HG03108 (cell line): Measurements from ENCODE around the gene TNFSF13.
A peak's percentile ranks its signal among the peaks of the same experiment; 100 is the strongest.

Experiments
- ATAC-seq: cut with Tn5 transposase; IDR thresholded peaks from one replicate; pipeline ENCODE4 v1.9.1; 2021; ENCODE audit warnings: moderate library complexity; ENCODE audit not compliant: unreplicated experiment

TNFSF13 gene

DNA sequence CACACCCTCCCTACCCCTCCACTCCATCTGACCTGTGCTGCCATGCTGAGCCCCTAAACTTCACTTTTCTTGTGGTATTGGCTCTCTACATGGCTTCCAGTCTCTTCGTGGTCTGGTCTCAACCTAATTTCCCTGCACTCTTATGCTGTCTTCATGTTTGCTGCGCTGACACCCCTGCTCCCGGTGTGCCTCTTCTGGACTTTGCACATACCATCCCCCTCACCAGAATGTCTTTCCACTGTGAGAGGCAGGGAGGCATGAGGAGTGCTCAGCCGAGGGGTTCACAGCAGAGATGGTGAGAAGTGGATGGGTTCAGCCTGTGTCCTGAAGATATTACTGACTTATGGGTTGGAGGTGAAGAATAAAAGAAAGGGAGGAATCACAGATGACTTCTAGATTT is 7.2 kb upstream of the TNFSF13 start:
- ATAC-seq, result no peak

DNA sequence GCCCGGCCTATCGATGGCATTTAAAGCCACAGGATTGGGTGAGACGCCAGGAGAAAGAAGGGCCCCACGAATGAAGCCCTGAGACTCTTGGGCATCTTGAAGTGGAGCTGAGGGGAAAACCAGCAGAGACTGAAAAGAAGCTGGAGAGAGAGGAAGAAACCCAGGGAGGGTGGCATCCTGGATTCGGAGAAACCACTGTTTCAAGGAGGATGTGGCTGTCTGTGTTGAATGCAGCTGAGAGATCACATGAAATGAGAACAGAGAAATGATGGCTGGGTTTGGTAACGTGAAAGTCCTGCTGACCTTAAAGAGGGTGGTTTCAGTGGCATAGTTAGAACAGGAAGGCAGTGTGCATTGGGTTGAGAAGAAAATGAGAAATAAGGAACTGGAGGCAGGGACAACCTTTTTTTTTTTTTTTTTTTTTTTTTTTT is 5.9 kb upstream of the TNFSF13 start:
- ATAC-seq, result peak; percentile 78

DNA sequence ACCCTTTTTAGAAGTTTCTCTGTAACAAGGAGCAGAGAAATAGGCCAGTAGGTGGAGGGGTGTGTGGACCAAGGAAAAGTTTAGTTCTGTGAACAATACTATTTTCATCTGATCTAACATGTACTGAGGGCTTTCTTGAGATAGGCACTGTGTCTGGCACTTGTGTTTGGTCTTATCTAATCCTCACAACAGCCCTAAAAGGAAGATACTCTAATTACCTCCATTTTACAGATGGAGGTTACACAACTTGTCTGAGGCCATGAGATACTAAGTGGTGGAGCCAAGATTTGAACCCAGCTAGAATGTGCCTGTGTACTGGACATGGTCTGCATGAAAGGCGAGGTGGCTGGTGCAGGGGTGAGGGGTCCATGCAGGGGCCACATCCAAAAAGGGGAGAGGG is 5.2 kb upstream of the TNFSF13 start:
- ATAC-seq, result no peak

DNA sequence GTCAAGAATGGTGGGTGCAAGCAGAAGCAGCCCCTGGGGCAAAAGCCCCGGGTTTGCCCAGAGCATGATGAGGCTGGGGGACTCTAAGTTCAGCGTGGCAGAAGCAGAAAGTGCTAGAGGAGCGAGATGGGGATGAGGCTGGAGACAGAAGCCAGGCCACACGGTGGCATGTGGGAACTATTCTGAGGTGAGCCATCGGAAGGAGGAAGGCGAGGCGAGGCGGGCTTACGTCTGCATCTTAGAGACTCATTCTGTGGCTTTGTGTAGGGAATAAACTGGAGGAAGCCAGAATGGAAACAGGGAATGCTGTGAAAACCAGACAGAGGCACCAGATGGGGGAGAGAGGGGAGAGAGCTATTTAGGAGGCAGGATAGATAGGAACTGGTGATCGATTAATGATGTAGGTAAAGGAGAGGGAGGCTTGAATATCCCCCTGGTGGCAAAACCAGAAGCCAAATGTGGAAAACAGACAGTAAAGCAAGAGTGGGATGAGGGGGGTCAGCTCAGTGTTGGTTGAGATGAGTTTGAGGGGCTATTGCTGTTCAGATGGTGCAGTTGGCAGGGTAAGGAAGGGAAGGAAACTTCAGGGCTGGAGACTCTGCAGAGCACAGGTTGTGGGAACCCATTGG is 3.1 kb upstream of the TNFSF13 start:
- no peak for ATAC-seq

DNA sequence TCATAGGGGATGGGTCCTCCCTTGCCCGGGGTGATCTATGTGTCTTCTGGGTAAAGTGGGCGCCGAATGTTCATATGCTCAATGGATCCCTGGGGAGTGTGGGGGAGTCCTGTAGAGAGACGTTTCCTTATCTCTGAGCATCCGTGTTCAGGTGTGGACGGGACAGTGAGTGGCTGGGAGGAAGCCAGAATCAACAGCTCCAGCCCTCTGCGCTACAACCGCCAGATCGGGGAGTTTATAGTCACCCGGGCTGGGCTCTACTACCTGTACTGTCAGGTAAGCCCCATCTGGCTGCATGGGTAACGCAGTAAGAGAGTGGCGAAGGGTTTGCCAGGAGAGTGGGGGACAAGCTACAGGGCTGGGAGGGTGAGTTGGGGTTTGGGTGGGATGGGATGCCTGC is 1.9 kb upstream of the TNFSF13 start:
- no peak for ATAC-seq

DNA sequence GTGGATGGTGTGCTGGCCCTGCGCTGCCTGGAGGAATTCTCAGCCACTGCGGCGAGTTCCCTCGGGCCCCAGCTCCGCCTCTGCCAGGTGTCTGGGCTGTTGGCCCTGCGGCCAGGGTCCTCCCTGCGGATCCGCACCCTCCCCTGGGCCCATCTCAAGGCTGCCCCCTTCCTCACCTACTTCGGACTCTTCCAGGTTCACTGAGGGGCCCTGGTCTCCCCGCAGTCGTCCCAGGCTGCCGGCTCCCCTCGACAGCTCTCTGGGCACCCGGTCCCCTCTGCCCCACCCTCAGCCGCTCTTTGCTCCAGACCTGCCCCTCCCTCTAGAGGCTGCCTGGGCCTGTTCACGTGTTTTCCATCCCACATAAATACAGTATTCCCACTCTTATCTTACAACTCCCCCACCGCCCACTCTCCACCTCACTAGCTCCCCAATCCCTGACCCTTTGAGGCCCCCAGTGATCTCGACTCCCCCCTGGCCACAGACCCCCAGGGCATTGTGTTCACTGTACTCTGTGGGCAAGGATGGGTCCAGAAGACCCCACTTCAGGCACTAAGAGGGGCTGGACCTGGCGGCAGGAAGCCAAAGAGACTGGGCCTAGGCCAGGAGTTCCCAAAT is 1.3 kb upstream of the TNFSF13 start:
- ATAC-seq, result no peak

DNA sequence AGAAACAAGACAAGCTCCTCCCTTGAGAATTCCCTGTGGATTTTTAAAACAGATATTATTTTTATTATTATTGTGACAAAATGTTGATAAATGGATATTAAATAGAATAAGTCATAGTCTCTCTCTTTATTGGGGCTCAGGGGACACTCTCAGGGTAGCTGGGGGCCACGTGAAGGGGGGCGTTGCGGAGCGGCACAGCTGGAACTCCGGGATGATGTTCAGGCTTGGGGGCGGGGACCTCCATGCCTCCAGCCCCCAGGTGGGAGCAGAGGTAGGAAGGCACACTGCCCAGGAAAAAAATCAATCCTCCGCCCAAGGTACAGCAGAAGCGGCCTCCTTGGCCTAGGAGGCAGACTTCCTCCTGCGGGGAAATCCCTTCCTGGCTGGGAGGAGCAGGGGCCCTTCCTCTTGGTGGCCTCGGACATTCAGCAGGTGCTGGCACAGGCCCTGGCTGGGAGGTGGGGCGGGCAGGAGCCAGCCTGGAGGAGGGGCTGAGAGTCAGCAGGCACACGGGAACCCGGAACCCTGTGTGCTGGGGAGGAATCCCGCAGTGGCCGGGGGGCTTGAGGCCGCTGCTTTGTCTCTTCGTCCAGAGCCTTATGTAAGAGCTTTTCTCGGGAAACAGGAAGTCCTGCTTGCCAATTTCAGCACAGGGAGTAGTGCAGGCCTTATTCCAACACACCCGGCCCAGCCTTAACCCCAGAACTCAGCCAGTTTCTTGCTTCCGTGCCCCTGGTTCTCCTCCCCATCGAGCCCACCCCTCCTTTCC is 591 bp upstream of the TNFSF13 start:
- ATAC-seq, result peak; percentile 41

DNA sequence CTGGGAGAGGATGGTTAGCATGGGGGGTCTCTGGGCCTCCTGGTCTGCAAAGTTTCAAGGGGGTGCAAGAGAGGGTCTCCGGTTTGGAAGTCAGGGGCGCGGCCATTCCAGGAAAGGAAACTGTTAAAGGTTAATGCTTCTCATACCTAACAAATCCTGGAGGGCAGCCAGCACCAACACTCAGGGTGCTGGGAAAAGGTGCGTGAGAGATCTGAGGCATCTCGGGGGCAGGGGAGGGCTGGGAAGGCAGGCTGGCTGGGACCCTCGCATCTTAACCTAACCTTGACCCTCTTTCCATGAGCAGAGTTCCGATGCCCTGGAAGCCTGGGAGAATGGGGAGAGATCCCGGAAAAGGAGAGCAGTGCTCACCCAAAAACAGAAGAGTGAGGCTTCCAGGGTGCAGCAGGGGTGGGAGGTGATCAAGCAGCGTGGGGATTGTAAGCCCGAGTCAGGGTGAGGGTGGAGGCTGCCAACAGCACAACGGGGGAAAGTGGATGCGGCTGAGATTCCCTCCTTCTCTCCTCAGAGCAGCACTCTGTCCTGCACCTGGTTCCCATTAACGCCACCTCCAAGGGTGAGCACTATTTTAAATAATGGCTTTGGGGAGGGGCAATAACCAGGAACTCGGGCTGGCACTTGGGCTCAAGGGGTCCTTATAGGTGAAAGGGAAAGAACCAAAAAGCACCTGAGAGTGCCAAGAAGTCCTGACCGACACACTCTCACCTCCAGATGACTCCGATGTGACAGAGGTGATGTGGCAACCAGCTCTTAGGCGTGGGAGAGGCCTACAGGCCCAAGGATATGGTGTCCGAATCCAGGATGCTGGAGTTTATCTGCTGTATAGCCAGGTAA is 996 bp downstream of the TNFSF13 start:
- no peak for ATAC-seq

DNA sequence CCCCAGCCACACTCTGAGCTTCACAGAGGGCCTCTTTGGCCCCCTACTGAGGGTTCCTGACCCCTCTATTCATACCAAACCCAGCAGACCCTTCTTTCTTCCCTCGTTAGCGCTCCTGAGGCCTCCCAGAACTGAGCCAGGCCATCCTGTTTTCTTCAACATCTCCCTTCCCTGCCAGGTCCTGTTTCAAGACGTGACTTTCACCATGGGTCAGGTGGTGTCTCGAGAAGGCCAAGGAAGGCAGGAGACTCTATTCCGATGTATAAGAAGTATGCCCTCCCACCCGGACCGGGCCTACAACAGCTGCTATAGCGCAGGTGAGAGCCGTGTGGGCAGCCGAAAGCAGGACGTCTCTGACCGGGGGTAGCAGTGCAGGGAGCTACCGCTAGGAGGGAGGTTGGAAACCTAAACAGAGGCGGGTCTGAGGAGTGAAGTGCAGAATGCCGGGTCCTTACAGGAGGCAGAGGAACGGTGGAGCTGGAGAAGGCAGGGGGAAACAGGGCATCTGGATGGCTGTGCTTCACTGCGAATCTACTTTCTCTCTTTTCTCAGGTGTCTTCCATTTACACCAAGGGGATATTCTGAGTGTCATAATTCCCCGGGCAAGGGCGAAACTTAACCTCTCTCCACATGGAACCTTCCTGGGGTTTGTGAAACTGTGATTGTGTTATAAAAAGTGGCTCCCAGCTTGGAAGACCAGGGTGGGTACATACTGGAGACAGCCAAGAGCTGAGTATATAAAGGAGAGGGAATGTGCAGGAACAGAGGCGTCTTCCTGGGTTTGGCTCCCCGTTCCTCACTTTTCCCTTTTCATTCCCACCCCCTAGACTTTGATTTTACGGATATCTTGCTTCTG is 1.9 kb downstream of the TNFSF13 start:
- no peak for ATAC-seq

DNA sequence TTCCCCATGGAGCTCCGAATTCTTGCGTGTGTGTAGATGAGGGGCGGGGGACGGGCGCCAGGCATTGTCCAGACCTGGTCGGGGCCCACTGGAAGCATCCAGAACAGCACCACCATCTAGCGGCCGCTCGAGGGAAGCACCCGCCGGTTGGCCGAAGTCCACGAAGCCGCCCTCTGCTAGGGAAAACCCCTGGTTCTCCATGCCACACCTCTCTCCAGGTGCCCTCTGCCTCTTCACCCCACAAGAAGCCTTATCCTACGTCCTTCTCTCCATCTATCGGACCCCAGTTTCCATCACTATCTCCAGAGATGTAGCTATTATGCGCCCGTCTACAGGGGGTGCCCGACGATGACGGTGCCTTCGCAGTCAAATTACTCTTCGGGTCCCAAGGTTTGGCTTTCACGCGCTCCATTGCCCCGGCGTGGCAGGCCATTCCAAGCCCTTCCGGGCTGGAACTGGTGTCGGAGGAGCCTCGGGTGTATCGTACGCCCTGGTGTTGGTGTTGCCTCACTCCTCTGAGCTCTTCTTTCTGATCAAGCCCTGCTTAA is 2.6 kb downstream of the TNFSF13 start:
- ATAC-seq, result peak; percentile 48

DNA sequence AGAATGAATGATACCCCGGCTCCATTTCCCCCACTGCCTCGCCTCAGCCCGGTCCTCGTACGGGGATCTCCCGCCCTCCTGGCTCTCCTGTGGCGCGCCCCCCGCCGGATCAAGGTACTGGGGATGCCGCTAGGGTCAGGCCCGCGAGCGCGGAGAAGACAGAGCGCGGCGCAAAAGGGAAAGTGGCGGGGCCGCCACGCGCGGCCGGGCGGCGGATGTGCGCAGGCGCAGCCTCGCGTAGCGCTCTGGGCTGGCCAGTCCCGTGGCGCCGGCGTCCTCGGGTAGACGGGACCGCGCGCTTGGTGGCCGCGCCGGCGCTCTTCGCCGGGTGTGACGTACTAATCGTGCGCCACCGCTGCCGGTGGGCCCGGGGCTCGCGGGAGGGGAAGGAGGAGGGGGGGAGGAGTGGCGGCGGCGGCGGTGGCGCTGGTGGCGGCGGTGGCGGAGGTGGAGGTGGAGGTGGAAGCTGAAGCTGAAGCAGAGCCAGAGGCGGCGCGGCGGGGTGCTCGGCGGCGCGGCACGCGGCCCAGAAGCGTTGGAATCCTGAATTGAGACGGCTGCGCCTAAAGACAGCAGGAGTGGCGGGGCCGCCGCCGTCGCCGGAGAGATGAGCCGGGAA is 3.1 kb downstream of the TNFSF13 start, which contains the start of gene SENP3:
Gene SENP3, plus strand, starts transcription at position 331 of the 619 bp plus-strand sequence. CDS start 1,158 bp downstream, outside the sequence.
- peak; percentile 39 for ATAC-seq

DNA sequence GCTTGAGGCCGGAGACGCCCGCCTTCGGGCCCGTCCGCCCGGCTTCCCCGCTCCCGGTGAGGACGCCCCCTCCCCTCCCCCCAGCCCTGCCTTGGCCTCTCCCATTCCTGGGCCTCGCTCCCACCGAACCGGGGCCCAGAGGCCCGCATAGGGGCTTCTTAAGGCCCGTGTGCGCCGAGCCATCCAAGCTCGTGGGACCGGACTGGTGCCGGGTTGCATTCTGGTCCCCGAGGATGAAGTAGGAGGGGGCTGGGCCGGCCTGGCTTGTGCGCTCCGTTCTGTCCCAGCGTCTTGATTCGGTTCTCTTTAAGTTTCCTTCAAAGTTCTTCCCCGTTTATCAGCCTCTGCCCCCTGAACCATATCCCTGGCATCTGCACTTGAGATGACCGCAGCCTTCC is 3.7 kb downstream of the TNFSF13 start:
- ATAC-seq, result no peak

DNA sequence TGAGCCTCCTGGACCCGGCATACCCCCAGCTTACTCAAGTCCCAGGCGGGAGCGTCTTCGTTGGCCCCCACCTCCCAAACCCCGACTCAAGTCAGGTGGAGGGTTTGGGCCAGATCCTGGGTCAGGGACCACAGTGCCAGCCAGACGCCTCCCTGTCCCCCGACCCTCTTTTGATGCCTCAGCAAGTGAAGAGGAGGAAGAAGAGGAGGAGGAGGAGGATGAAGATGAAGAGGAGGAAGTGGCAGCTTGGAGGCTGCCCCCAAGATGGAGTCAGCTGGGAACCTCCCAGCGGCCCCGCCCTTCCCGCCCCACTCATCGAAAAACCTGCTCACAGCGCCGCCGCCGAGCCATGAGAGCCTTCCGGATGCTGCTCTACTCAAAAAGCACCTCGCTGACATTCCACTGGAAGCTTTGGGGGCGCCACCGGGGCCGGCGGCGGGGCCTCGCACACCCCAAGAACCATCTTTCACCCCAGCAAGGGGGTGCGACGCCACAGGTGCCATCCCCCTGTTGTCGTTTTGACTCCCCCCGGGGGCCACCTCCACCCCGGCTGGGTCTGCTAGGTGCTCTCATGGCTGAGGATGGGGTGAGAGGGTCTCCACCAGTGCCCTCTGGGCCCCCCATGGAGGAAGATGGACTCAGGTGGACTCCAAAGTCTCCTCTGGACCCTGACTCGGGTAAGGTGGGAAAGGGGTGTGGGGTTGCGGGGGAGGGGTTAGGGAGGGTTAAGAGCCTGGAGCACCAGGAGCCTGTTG is 4.7 kb downstream of the TNFSF13 start:
- ATAC-seq, result no peak

DNA sequence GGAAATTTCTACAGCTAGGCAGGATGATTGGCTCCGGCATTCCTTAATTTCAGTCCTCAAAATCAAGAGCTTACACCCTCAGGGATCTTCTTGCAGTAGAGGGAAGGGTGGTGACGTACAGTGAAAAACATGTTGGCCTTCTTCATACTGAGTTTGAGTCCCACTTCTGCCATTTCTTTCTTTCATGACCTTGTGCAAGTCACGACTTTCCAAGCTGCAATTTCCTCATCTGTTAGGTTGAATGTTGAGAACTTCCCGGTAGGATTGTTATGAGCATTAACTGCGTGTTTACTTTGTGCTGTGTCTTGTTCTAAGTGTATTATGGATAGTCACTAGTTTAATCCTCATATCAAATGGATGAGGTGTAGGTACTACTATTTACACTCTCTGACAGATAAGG is 11.0 kb downstream of the TNFSF13 start:
- no peak for ATAC-seq

DNA sequence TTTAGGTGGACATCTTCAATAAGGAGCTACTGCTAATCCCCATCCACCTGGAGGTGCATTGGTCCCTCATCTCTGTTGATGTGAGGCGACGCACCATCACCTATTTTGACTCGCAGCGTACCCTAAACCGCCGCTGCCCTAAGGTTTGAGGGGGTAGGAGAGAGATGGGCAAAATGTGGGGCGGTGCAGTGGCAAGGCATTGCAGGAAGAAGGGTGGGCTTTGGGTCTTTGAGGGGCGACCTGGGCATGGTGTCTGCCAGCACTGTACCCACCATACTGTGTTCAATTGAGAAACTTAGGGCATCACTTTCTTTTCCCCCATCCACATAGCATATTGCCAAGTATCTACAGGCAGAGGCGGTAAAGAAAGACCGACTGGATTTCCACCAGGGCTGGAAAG is 11.8 kb downstream of the TNFSF13 start:
- no peak for ATAC-seq

DNA sequence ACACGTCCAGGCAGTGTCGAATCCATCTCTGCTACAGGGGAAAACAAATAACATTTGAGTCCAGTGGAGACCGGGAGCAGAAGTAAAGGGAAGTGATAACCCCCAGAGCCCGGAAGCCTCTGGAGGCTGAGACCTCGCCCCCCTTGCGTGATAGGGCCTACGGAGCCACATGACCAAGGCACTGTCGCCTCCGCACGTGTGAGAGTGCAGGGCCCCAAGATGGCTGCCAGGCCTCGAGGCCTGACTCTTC is 13.7 kb downstream of the TNFSF13 start:
- no peak for ATAC-seq

DNA sequence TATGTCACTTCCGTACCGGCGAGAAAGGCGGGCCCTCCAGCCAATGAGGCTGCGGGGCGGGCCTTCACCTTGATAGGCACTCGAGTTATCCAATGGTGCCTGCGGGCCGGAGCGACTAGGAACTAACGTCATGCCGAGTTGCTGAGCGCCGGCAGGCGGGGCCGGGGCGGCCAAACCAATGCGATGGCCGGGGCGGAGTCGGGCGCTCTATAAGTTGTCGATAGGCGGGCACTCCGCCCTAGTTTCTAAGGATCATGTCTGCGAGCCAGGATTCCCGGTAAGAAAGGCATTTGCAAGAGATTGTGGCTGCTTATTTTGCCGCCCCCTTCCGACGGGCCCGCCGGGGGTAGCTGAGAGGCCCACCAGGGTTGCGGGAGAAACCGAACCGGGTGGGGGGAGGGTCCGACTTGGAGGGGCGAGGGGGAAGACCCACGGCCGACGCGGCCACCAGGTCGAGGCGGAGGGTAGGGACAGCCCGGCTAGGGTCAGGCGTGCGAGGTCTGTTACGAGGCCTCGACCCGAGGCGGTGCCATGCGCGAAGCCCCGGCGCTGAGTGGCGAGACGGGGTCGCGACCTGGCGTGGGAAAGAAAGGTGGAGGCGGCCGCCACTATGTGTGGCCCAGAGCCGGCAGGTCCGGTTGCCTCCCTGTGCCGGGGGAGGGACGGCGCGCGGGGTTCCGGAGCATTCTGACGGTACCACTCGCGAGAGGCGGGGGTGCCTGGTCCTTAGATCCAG is 14.2 kb downstream of the TNFSF13 start:
- ATAC-seq, result peak; percentile 93

DNA sequence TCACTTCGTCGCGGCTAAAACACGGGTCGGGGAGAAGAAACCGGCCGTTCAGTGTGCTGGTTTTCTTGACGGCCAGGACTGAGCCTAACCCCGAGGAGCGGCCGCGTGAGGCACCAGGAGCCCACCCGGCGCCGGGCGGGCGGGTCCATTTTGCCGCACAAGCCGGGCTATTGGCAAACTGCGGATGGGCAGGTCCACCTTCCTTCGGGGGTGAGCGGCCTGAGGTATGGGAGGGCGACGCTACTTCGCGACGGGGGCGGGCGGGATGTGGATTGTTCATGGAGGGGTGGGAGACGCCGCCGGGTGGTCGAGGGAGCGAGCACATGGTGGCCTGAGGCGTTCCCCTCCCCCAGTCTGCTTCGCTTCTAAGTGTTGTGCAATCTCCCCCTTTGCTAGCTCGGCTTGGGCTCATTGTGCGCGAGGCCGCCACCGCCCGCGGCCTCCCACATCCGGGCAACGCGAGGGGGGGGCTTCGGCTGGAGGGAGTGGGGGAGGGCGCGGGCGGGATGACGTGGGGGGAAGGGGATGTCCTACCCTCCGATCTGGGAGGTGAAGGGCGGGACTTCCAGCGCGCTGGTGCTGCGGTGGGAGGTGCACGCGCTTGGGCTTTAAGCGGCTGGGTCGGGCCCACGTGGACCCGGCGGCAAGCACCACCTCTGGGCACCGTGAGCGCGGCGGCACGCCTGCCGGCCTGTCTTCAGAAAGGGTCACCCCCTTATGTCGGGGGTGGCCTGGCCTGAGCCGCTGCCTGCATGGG is 15.0 kb downstream of the TNFSF13 start:
- no peak for ATAC-seq
